HG02840 (cell line): ENCODE measurements around the gene TBC1D22A.

Source experiments
- ATAC-seq: cut with Tn5 transposase; IDR thresholded peaks from one replicate; pipeline ENCODE4 v1.9.1; 2021; ENCODE audit warnings: mild to moderate bottlenecking, moderate library complexity, moderate number of reproducible peaks; ENCODE audit not compliant: unreplicated experiment, low FRiP score

TBC1D22A gene

GRCh38 chr22:46792841-46793261, 30.4 kb downstream of the TBC1D22A start:
- ATAC-seq: no peak

- no peak for ATAC-seq
Observed at GRCh38 chr22:46793497-46793896, 31.0 kb downstream of the TBC1D22A start.

DNA sequence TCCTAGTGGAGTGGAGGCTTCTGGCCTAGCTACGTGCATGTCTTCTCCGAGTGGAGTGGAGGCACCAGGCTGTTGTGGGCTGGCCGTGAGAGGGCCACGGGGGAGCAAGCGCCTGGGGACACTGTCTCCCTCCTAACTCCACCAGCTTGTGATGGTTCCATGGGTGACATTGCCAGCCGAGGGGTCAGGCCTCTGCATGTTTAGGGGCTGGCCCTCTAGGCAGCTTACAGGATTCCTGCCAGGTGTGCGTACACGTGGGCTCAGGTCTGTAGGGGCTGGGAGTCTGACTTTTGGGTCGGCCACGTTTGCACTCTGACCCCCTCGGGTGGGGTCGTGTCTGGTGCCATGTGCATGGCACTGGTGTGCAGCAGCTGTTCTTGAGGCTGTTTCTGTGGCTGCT, 31.6 kb downstream of the TBC1D22A start:
- no peak for ATAC-seq

- no peak for ATAC-seq
Observed at GRCh38 chr22:46794491-46794890, 32.0 kb downstream of the TBC1D22A start.

DNA sequence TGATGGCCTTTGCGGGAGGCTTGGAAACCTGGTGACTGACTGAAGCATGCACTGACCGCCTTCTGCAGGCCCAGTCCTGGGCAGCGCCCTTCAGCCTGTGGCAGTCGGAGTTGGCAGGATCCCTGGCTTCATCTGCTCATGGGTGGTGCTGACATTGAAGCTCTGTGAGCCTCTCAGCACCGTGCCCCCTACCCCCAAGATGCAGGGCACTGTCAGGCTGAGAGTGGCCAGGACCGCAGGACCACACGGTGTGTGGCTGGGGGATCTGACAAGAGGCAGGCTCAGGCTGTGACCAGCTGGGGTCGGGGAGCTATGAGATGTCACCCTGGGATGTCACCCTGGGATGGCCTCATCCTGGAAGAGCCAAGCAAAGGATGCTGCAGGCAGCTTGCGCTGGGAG, 32.7 kb downstream of the TBC1D22A start:
- no peak for ATAC-seq

GRCh38 chr22:46795845-46796565, 33.6 kb downstream of the TBC1D22A start:
- no peak for ATAC-seq

DNA sequence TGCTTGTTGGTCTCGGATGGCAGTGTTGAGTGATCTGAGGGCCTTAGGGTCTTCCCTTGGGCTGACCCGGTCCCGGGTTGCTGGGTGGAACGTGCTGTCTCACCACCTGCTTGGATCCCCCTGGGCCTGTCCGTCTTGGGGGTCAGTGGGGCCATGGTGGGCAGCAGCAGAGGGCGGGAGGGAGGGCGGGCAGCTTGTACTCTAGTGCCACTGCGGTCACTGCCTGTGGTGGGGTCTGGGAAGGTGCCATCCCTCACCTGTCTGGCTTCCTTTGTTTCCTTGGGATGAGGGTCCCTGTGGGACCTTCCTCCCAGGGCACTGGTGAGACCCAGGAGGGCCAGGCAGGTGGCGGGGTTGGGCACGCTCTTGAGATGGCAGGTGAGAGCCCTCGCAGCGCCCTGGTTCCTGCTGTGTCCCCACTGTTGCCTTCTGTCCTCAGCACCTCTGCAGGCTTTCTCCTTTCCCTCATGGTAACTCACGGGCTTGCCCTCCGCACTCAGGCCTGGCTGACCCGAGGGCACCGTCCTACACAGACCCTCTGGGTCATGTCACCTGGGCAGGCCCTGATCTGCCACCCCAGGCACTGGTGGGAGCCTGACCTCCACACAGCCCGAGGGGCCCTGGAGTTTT, 34.2 kb downstream of the TBC1D22A start:
- no peak for ATAC-seq

DNA sequence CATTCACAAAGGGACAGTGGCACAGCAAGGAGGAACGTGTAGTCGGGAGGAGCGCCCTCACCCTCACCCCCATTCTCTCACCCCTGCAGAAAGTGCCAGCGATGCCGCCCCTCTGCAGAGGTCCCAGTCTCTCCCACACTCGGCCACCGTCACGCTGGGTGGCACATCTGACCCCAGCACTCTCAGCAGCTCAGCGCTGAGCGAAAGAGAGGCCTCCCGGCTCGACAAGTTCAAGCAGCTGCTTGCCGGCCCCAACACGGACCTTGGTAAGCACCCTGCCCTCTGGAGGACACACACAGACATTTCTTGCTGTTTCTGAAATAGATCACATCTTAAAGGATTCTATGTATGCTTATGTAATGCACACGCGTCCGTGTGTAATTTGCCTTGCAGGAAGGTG, 34.9 kb downstream of the TBC1D22A start:
- no peak for ATAC-seq

- ATAC-seq: no peak
Observed at GRCh38 chr22:46798041-46798365, 35.6 kb downstream of the TBC1D22A start.

DNA sequence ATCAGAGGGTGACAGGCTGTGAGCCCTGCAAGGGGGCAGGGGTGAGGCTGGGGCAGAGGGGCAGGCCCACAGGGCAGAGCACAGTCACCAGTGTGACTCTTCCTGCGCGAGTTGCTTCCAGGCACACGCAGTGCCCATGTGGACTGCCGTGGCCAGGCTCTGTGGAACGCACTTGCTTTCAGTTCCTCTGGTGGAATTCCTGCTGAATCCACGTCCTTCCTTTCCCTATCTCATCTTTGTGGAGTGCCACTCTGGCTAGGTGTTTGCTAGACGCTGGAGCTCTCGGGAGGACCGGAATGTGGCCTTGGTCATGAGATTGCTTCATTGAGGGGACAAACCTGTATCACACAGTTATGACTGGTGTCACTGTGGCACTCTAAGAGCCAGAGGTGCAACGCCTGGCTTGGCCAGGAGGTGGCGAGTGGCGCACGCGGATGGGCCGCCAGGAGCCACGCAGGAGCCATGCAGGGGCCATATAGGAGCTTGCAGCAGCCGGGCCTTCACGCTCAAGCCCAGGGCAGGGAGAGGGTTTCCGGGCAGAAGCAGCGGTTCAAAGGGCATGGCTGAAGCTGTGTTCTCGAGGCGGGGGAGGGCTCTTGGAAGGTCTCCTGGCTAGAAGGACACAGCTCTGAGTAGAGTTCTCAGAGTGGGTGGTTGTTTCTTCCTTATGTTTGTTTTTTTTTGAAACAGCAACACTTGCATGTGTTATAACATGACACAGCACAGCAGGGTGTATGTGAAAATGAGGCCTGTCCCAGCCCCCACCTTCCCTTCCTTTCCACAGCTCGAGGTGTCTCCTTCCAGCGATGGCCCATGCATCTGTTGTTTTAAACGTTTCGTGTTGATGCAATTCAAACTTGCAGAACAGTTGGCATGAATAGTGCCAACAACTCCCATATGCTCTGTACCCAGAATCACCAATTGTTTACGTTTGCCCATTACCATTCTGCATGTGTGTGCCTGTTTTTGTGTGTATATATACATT, 36.2 kb downstream of the TBC1D22A start:
- no peak for ATAC-seq

DNA sequence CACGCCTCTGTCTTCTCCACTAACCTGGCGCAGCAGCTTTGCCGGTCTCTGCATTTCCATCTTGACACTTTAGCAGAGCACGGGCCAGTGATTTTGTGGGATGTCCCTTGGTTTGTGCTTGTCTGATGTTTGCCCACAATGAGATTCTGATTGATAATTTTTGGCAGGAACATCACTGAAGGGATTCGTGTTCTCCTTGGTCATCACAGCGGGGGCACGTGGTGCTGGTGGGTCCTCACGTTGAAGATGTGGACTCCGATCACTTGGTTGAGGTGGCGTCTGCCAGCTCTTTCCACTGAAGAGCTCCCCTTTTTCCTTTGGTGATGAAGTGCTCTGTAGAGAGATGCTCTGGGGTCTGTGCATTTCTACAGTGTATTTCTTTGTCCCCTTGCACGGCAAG, 37.2 kb downstream of the TBC1D22A start:
- ATAC-seq: no peak

DNA sequence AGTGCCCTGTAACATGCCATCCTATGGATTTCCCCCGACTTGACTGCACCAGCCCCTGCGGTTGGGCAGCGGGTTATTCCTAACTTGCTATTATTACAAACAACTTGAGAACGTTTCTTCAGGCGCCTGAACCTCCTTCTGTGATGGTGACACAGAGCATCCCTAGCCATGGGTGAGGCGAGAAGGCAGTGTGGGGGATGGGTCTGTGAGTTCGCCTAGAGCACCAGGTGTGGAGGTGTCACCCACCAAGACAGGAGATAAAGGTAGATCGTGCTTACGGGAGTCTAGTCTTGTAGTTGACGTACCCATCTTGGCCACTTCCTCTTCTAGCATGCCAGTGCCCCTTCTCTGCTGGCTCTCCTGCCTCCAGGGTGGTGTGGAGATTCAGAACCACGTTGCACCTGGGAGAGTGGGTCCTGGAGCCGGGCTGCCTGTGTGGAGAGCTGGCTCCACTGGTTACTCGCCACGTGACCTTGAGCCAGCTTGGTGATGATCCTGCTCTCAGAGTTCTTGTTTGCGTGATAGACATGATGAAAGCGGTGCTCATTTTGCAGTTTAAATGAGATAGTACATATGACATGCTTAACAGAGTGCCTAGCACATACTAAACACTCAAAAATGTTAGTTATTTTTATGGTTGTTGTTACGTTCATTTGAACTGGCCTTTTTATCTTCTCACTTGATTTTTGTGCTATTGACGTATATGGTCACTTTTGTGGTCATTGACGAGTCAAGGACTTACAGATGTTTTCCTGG, 37.8 kb downstream of the TBC1D22A start:
- no peak for ATAC-seq

DNA sequence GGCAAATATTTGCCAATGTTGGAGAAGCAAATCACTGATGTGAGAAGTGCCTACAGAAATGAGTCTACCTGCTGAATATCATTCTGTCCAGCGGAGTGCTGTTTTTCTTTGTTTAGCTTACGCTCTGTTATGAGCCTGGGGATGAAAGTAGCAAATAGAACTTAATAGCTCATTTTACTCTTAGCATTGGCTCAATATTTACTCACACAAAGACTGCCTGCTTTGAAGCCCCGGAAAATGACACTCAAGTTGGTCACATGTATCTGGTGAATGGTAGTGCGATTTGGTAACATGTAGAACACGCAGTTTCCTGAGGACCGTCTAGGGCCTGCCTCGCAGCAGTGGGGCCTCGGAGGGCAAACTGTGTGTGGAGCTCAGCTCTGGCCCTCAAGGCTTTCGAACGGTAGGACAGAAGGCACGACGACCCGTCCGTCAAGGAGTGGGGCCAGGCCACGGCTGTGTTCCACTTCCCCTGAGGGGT, 38.9 kb downstream of the TBC1D22A start:
- no peak for ATAC-seq

- no peak for ATAC-seq
Observed at GRCh38 chr22:46801826-46802607, 39.6 kb downstream of the TBC1D22A start.

DNA sequence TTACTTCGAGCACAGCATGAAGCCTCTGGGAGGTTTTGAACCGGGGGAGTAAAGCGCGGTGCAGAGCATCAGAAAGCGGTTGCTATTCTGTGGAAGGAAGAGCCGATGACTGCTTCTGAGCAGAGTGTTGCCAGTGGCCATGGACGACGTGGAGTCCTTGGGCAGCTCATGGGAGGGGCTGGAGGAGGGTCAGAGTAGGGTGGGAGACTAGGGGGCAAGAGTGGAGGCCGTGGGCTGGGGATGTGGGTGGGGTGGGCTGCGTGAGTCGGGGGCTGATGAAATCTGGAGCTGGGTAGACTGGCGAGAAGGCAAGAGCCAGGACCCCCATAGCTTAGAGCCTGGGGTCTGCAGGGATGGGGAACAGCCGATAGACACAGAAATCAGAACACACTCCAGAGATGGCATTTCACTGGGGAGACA, 40.2 kb downstream of the TBC1D22A start:
- ATAC-seq: no peak

DNA sequence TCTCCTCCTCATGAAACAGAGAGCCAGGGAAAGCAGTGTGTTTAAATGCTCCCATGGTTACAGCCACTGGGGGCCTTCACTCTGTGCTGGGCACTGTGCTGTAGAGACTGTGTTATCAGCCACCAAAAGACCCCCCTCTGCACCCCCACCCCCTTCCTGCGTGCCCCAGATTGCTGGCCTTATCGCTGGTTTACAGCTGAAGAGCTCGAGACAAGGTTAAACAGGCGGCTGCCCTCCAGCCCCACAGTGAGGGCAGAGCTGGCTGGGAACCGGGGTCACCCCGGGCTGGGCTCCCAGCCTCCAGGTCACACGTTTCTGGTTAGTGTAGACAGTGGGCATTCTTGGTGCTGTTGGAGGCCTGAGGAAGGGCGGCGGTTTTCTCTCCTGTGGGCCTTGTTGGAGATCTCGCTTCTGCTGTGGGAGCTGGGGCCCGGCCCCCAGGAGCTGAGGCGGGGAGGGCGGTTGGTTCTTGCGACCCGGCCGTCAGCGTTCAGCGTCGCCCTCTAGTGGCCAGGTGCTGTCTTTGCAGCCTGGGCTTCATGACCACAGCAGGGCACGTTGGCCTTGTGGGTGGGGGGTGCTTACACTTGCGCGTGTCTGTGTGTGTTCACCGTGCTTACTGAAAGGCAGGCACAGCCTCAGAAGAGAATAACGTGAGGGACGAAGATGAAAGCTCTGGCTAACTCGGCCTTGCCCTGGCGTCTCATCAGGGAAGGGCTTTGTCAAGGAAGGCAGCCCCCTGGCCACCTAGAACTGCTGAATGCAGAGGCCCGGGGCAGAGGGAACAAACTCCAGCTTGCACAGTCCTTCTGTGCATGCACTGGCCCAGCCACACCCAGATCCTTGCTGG, 40.8 kb downstream of the TBC1D22A start:
- ATAC-seq: no peak

- ATAC-seq: no peak
Observed at GRCh38 chr22:46803936-46804335, 41.5 kb downstream of the TBC1D22A start.

GRCh38 chr22:46806794-46807193, 44.3 kb downstream of the TBC1D22A start:
- no peak for ATAC-seq

DNA sequence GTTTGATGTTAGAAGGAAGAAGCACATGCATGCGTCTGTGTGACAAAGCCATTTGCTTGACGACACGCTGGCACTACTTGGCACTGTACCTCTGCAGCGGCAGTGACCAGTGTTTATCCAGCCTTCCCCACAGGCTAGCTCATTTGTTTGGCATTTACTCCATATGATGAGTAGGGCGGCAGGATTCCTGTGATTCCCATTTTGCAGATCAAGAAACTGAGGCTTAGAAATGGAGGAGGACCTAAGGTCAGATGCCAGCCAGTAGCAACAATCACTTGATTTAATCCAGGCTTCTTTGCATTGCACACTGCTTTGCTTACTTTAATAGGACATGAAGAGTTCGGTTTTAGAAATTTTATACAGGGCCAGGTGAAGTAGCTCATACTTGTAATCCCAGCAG, 45.0 kb downstream of the TBC1D22A start:
- no peak for ATAC-seq
